Hepatocyte (in vitro differentiated cells): ENCODE measurements around the gene ZBTB25. TPM values are rescaled to one million over a fixed set of nuclear protein-coding genes. Genes with fewer than 3 reads are reported as not detected.

Experiments
- DNase-seq: peaks from one replicate; pipeline ENCODE4 v3.0.0-alpha.2; 2016; ENCODE audit warnings: low spot score
- H2AFZ ChIP-seq: fragments of 200-600 bp; sonication (generic); 2 replicates; pipeline ENCODE4 v1.6.0; 2016; ENCODE audit warnings: antibody characterized with exemption, mild to moderate bottlenecking
- H3K27ac ChIP-seq: fragments of 200-600 bp; sonication (generic); 2 replicates; pipeline ENCODE4 v1.5.1; 2016; ENCODE audit warnings: mild to moderate bottlenecking
- H3K27me3 ChIP-seq: fragments of 200-600 bp; sonication (generic); 2 replicates; pipeline ENCODE4 v1.6.1; 2016
- H3K36me3 ChIP-seq: fragments of 200-600 bp; sonication (generic); replicated peaks from 2 replicates; pipeline ENCODE4 v1.5.1; 2016; ENCODE audit warnings: low read depth; ENCODE audit not compliant: insufficient read depth
- H3K4me1 ChIP-seq: fragments of 200-600 bp; sonication (generic); 2 replicates; pipeline ENCODE4 v1.5.1; 2016; ENCODE audit warnings: mild to moderate bottlenecking, moderate library complexity; ENCODE audit not compliant: insufficient read depth
- H3K4me2 ChIP-seq: fragments of 200-600 bp; sonication (generic); 2 replicates; pipeline ENCODE4 v1.6.0; 2016
- H3K4me3 ChIP-seq: fragments of 200-600 bp; sonication (generic); 2 replicates; pipeline ENCODE4 v1.5.1; 2016; ENCODE audit warnings: mild to moderate bottlenecking
- H3K79me2 ChIP-seq: fragments of 200-600 bp; sonication (generic); 2 replicates; pipeline ENCODE4 v1.6.0; 2017; ENCODE audit warnings: mild to moderate bottlenecking
- H3K9me2 ChIP-seq: fragments of 200-600 bp; sonication (generic); replicated peaks from 2 replicates; pipeline ENCODE4 v1.6.0; 2017; ENCODE audit warnings: mild to moderate bottlenecking; ENCODE audit not compliant: insufficient read depth
- H3K9me3 ChIP-seq: fragments of 200-600 bp; sonication (generic); 2 replicates; pipeline ENCODE4 v1.5.1; 2016; ENCODE audit warnings: low read depth, mild to moderate bottlenecking
- H4K20me1 ChIP-seq: fragments of 200-600 bp; sonication (generic); 2 replicates; pipeline ENCODE4 v1.6.0; 2016; ENCODE audit warnings: mild to moderate bottlenecking; ENCODE audit not compliant: insufficient read depth, poor library complexity, severe bottlenecking
- CTCF ChIP-seq: fragments of 200-600 bp; sonication (generic); IDR thresholded peaks from 2 replicates; pipeline ENCODE4 v1.5.1; 2016; ENCODE audit warnings: antibody characterized with exemption, mild to moderate bottlenecking; ENCODE audit not compliant: poor library complexity
- EZH2 ChIP-seq: fragments of 200-600 bp; sonication (generic); IDR thresholded peaks from 2 replicates; pipeline ENCODE4 v1.6.1; 2016; ENCODE audit warnings: antibody characterized with exemption, mild to moderate bottlenecking, borderline replicate concordance
- EZH2phosphoT487 ChIP-seq: fragments of 200-600 bp; sonication (generic); IDR thresholded peaks from one replicate; pipeline ENCODE4 v1.6.1; 2018; ENCODE audit warnings: antibody characterized with exemption, mild to moderate bottlenecking, low read depth, moderate library complexity; ENCODE audit not compliant: unreplicated experiment, severe bottlenecking
- WGBS: methylation state at CpG from one replicate; pipeline ENCODE4 v1.1.6; 2016; ENCODE audit warnings: low lambda C conversion rate; ENCODE audit errors: missing lambda C conversion rate; 5-methylcytosine and 5-hydroxymethylcytosine counted together
- polyA plus RNA-seq: library from polyadenylated mRNA; unstranded; fragments of >200 nt; fragmentation: Nextera tagmentation; extraction: Ambion mirVana; gene quantifications from 2 replicates; pipeline ENCODE4 v1.2.1, GENCODE V29; 2016
- total RNA-seq: library from RNA; depleted of rRNA; stranded (reverse); fragments of >200 nt; gene quantifications from 2 replicates; pipeline ENCODE4 v1.2.3, GENCODE V29; 2014

Gene ZBTB25
- total and polyA plus RNA-seq, 2 experiments from 2014 or later: 7.0 to 8.4 TPM

- Histone ChIP-seq H2AFZ (peak within 1 kb of the TSS; percentile 76), H3K4me3 (peak within 1 kb of the TSS; percentile 91), H3K9me3 (no peaks in the 10 kb centered on the region), H4K20me1 (peaks cover 41% of the 10 kb centered on the region), H3K27ac (peak within 1 kb of the TSS; percentile 100), H3K27me3 (no peaks in the 10 kb centered on the region), H3K36me3 (no peaks in the 10 kb centered on the region), H3K79me2 (peaks cover 67% of the 10 kb centered on the region), H3K4me2 (peak within 1 kb of the TSS; percentile 90), H3K9me2 (no peaks in the 10 kb centered on the region), H3K4me1 (peaks cover 50% of the 10 kb centered on the region)
- no peak for TF ChIP-seq EZH2
- under 1% methylated on average over 28 of the region's 63 CpGs for WGBS
- DNase-seq: peak; percentile 92
These were observed 765 bp upstream of the ZBTB25 start, which contains the start of gene ZBTB1 for GRCh38 chr14:64504310-64504896. ZBTB1 (plus strand) TSS chr14:64504770; CDS start chr14:64521505, 16,735 bp downstream.

- Histone ChIP-seq H4K20me1 (peaks cover 27% of the 10 kb centered on the region), H3K9me2 (no peaks in the 10 kb centered on the region), H3K9me3 (no peaks in the 10 kb centered on the region), H3K27ac (peak overlapping the region; percentile 100), H3K4me3 (peak overlapping the region; percentile 85), H3K27me3 (no peaks in the 10 kb centered on the region), H3K79me2 (peaks cover 65% of the 10 kb centered on the region), H3K4me1 (peaks cover 43% of the 10 kb centered on the region), H3K36me3 (no peaks in the 10 kb centered on the region), H3K4me2 (peak overlapping the region; percentile 90), H2AFZ (peak overlapping the region; percentile 76)
- DNase-seq: peak; percentile 55
- WGBS: 2% methylated on average over 29 of the region's 29 CpGs
- TF ChIP-seq CTCF (no peak), EZH2phosphoT487 (no peak), EZH2 (no peak)
These were observed 678 bp downstream of the ZBTB25 start for GRCh38 chr14:64502887-64503433.

- Histone ChIP-seq H3K27ac (peak overlapping the region; percentile 100), H3K4me1 (peaks cover 39% of the 10 kb centered on the region), H3K9me3 (no peaks in the 10 kb centered on the region), H2AFZ (peak overlapping the region; percentile 76), H3K36me3 (no peaks in the 10 kb centered on the region), H3K4me2 (peak overlapping the region; percentile 90), H3K4me3 (peak overlapping the region; percentile 85), H4K20me1 (peaks cover 22% of the 10 kb centered on the region), H3K79me2 (peaks cover 61% of the 10 kb centered on the region), H3K9me2 (no peaks in the 10 kb centered on the region), H3K27me3 (no peaks in the 10 kb centered on the region)
- peak; percentile 16 for DNase-seq
- WGBS: 68% methylated on average over 6 of the region's 6 CpGs
- TF ChIP-seq EZH2phosphoT487: no peak
- no peak for TF ChIP-seq CTCF
- no peak for TF ChIP-seq EZH2
These were observed 1.2 kb downstream of the ZBTB25 start for GRCh38 chr14:64502456-64502855.

- DNase-seq: peak; percentile 71
- Histone ChIP-seq H3K27ac (peak overlapping the region; percentile 100), H3K4me2 (peak overlapping the region; percentile 90), H3K36me3 (no peaks in the 10 kb centered on the region), H2AFZ (no peak overlapping the region), H3K27me3 (no peaks in the 10 kb centered on the region), H3K4me3 (peak overlapping the region; percentile 2), H3K79me2 (peaks cover 53% of the 10 kb centered on the region), H3K4me1 (peaks cover 35% of the 10 kb centered on the region), H3K9me3 (no peaks in the 10 kb centered on the region), H3K9me2 (no peaks in the 10 kb centered on the region), H4K20me1 (peaks cover 13% of the 10 kb centered on the region)
- TF ChIP-seq EZH2phosphoT487 (no peak), CTCF (no peak), EZH2 (no peak)
- 25% methylated on average over 8 of the region's 8 CpGs for WGBS
These were observed 2.0 kb downstream of the ZBTB25 start for GRCh38 chr14:64501411-64502171.
